ENCODE data around the gene SLC36A4.

The SLC36A4 gene

DNA sequence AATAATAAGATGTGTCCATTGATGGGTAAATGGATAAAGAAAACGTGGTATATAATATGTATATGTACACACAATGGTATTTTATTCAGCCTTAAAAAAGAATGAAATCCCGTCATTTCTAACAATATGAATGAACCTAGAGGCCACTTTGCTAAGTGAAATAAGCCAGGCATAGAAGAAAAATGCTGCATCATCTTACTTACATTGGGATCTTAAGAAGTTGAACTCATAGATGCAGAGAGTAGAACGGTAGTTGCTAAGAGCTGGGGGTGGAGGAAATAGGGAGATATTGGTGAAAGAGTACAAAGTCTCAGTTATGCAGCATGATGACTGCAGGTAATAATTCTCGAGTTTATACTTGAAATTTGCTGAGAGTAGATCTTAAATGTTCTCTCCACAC, 14.3 kb upstream of the SLC36A4 start:
- ATAC-seq (ENCODE audit: low read depth) (no peak), DNase-seq (ENCODE audit: low spot score) (no peak)
- TF ChIP-seq CTCF (IDR thresholded peaks at IDR 0.05; ENCODE audit: poor library complexity, severe bottlenecking), result no peak
- Histone ChIP-seq H3K4me3 (ENCODE audit: severe bottlenecking) (no peak overlapping the region), H3K27me3 (ENCODE audit: insufficient read depth, poor library complexity, severe bottlenecking) (no peaks in the 10 kb centered on the region), H3K9me3 (ENCODE audit: severe bottlenecking) (no peaks in the 10 kb centered on the region), H3K27ac (ENCODE audit: poor library complexity, severe bottlenecking) (no peak overlapping the region), H3K36me3 (ENCODE audit: low read depth) (no peaks in the 10 kb centered on the region), H3K4me1 (ENCODE audit: insufficient read depth, poor library complexity, severe bottlenecking) (no peaks in the 10 kb centered on the region)

DNA sequence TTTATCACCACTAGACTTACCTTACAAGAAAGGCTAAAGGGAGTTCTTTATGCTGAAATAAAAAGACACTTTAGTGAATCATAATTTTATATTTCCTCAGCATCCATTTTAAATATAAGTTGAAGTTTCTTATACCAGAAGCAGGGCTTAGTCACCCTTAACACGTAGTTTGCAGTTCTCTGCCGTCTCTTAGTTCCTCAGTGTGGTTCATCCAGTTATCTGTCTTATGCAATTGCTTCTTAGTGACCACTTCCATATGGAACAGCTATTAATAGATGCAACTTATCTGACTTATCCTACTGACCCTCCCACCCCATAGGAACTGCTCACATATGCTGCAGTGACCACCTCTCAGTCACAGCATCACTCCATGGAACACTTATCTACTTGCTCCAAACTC, 11.7 kb upstream of the SLC36A4 start:
- Histone ChIP-seq H3K36me3 (ENCODE audit: low read depth) (no peaks in the 10 kb centered on the region), H3K9me3 (ENCODE audit: severe bottlenecking) (no peaks in the 10 kb centered on the region), H3K27ac (ENCODE audit: poor library complexity, severe bottlenecking) (no peak overlapping the region), H3K4me1 (ENCODE audit: insufficient read depth, poor library complexity, severe bottlenecking) (no peaks in the 10 kb centered on the region), H3K27me3 (ENCODE audit: insufficient read depth, poor library complexity, severe bottlenecking) (no peaks in the 10 kb centered on the region), H3K4me3 (ENCODE audit: severe bottlenecking) (no peak overlapping the region)
- TF ChIP-seq CTCF (IDR thresholded peaks at IDR 0.05; ENCODE audit: poor library complexity, severe bottlenecking), result no peak
- ATAC-seq (ENCODE audit: low read depth) (no peak), DNase-seq (ENCODE audit: low spot score) (no peak)

DNA sequence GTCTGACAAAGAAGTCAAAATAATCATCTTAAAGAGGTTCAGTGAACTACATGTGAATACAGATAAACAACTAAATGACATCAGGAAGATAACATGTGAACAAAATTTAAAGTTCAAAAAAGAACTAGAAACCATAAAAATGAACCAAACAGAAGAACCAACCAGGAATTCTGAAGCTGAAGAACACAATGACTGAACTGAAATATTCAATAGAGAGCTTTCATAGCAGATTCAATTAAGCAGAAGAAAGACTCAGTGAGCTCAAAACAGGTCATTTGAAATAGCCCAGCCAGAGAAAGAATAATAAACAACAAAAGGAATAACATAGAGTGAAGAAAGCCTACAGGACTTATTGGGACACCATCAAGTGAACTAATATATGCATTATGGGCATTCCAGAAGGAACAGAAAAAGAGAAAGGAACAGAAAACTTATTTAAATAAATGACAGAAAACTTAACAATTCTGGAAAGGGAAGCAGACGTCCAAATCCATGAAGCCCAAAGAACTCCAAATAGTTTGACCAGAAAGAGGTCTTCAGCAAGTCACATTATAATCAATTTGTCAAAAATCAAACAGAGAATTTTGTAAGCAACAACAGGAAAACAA, 11.0 kb upstream of the SLC36A4 start:
- no peak overlapping the region for H3K27ac ChIP-seq (ENCODE audit: poor library complexity, severe bottlenecking)
- ATAC-seq (ENCODE audit: low read depth) (no peak), DNase-seq (ENCODE audit: low spot score) (no peak)
- H3K4me3 ChIP-seq (ENCODE audit: severe bottlenecking), result no peak overlapping the region
- no peaks in the 10 kb centered on the region for H3K36me3 ChIP-seq (ENCODE audit: low read depth)
- H3K27me3 ChIP-seq (ENCODE audit: insufficient read depth, poor library complexity, severe bottlenecking), result no peaks in the 10 kb centered on the region
- no peaks in the 10 kb centered on the region for H3K4me1 ChIP-seq (ENCODE audit: insufficient read depth, poor library complexity, severe bottlenecking)
- no peaks in the 10 kb centered on the region for H3K9me3 ChIP-seq (ENCODE audit: severe bottlenecking)
- TF ChIP-seq CTCF (IDR thresholded peaks at IDR 0.05; ENCODE audit: poor library complexity, severe bottlenecking), result no peak

DNA sequence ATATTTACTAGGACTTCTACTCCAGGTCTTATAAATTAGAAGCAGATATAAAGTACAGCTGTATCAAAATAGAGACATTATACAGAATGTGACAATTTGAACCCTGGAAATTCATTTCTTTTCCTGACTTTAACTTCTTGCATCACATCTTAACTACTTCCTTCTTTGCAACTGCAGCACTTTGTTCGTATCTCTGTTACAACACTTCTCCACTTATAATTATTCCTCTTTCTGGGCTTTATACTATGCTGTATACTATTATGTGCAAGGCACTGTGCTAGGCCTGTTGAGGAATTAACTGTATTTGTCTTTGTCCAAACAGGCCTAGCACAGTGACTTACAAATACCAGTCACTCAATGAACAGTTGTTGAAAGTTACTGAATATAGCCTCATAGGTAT, 1.8 kb upstream of the SLC36A4 start:
- DNase-seq (ENCODE audit: low spot score), result no peak
- Histone ChIP-seq H3K9me3 (ENCODE audit: severe bottlenecking) (no peaks in the 10 kb centered on the region), H3K4me3 (ENCODE audit: severe bottlenecking) (no peak overlapping the region), H3K4me1 (ENCODE audit: insufficient read depth, poor library complexity, severe bottlenecking) (no peaks in the 10 kb centered on the region), H3K36me3 (ENCODE audit: low read depth) (no peaks in the 10 kb centered on the region), H3K27ac (ENCODE audit: poor library complexity, severe bottlenecking) (no peak overlapping the region), H3K27me3 (ENCODE audit: insufficient read depth, poor library complexity, severe bottlenecking) (no peaks in the 10 kb centered on the region)
- no peak for TF ChIP-seq CTCF (IDR thresholded peaks at IDR 0.05; ENCODE audit: poor library complexity, severe bottlenecking)
- ATAC-seq (ENCODE audit: low read depth), result no peak

DNA sequence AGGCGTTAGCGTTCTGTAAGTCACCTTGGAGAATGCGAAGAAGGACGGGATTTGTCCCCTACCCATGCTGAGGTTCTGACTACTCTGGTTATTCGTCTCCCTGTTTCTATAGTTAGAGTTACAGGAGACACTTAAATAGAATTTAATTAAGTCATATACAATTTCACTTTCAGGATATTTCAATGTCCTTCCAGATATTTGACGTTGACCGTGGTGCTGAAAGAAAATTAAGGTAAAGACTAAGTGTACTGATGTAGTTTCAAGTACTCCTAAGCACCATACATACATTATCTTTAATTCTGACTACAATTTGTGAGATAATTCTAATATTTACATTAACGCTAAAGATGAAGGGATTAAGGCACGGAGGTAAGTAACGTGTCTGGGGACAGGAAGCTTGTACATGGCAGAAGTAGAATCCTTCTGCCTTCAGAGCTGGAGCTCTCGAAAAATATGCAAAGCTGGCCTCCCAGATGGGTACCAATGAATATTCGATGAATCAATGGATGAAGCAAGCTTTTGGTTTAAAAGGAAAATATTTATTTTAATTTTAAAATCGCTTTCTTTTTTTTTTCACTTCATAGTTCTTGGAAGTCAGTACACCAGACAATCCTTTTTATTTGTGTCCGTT, 539 bp upstream of the SLC36A4 start:
- Histone ChIP-seq H3K4me3 (ENCODE audit: severe bottlenecking) (peak overlapping the region; percentile 77), H3K27me3 (ENCODE audit: insufficient read depth, poor library complexity, severe bottlenecking) (no peaks in the 10 kb centered on the region), H3K9me3 (ENCODE audit: severe bottlenecking) (no peaks in the 10 kb centered on the region), H3K4me1 (ENCODE audit: insufficient read depth, poor library complexity, severe bottlenecking) (peaks cover 5% of the 10 kb centered on the region), H3K27ac (ENCODE audit: poor library complexity, severe bottlenecking) (peak overlapping the region; percentile 58), H3K36me3 (ENCODE audit: low read depth) (no peaks in the 10 kb centered on the region)
- ATAC-seq (ENCODE audit: low read depth), result no peak; the same call in 2 of the 3 replicates
- TF ChIP-seq CTCF (IDR thresholded peaks at IDR 0.05; ENCODE audit: poor library complexity, severe bottlenecking), result no peak
- DNase-seq (ENCODE audit: low spot score), result no peak

Measured in RWPE2 (cell line).